Measurements from ENCODE around the gene R3HDM1.

R3HDM1 gene

DNA sequence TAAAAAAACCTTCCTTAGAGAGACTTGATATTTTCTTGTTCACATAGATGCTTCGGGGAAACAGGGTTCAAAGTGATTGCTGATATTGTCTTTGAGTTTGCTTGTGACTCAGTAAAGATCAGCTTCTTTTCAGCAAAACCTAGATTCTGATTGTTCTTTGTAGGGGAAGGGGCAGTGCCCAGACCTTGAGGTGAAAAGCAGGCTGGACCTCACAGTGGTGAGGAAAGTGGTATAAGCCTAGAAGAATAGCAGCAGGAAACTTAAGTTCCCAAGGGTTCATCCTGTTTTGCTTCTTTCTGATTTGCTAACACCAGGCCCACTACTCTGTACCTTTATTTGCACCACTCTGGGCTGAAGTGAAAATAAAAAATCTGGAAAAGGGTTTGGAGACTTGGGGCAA is 231.2 kb downstream of the R3HDM1 start:
- TF ChIP-seq, protein P1, sequence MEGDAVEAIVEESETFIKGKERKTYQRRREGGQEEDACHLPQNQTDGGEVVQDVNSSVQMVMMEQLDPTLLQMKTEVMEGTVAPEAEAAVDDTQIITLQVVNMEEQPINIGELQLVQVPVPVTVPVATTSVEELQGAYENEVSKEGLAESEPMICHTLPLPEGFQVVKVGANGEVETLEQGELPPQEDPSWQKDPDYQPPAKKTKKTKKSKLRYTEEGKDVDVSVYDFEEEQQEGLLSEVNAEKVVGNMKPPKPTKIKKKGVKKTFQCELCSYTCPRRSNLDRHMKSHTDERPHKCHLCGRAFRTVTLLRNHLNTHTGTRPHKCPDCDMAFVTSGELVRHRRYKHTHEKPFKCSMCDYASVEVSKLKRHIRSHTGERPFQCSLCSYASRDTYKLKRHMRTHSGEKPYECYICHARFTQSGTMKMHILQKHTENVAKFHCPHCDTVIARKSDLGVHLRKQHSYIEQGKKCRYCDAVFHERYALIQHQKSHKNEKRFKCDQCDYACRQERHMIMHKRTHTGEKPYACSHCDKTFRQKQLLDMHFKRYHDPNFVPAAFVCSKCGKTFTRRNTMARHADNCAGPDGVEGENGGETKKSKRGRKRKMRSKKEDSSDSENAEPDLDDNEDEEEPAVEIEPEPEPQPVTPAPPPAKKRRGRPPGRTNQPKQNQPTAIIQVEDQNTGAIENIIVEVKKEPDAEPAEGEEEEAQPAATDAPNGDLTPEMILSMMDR (IDR thresholded peaks at IDR 0.05; ENCODE audit: low read depth, low read length, missing control alignments) = no peak
- no peak overlapping the region for H3K4me3 ChIP-seq (replicated peaks; ENCODE audit: low read depth, low read length)
- DNase-seq (ENCODE audit: extremely low read depth, low read depth) = no peak

DNA sequence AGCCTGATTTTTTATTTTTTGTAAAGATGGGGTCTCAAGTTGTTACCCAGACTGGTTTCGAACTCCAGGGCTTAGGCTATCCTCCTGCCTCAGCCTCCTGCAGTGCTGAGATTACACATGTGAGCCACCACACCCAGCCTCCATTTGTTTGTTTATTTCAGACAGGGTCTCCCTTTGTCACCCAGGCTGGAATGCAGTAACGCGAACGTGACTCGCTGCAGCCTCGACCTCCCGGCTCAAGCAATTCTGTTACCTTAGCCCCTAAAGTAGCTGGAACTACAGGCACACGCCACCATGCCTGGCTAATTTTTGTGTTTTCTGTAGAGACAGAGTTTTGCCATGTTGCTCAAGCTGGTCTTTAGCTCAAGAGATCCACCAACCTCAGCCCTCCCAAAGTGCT is 237.6 kb downstream of the R3HDM1 start:
- H3K4me3 ChIP-seq (replicated peaks; ENCODE audit: low read depth, low read length) = no peak overlapping the region
- TF ChIP-seq, protein P1 (IDR thresholded peaks at IDR 0.05; ENCODE audit: low read depth, low read length, missing control alignments) = no peak
- DNase-seq (ENCODE audit: extremely low read depth, low read depth) = no peak

DNA sequence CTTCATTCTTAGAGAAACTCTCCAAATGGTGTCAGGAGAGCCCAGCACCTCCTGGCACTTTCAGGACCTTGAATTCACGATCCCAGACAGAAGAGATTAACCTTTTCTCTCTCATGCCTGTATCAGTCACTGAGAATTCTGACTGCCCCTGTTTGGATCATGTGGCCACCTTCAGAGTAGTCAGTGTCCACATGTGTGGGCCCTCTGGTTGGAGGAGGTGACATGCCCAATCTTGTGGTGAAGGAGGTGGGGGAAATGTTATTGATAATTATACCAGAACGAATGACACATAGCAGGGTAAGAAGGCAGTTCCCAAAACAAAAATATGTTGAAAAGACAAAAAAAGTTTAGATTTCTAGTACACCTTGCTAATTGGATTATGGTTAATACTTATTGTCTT is 242.0 kb downstream of the R3HDM1 start:
- H3K4me3 ChIP-seq (replicated peaks; ENCODE audit: low read depth, low read length) = no peak overlapping the region
- TF ChIP-seq, protein P1 (IDR thresholded peaks at IDR 0.05; ENCODE audit: low read depth, low read length, missing control alignments) = no peak
- no peak for DNase-seq (ENCODE audit: extremely low read depth, low read depth)

DNA sequence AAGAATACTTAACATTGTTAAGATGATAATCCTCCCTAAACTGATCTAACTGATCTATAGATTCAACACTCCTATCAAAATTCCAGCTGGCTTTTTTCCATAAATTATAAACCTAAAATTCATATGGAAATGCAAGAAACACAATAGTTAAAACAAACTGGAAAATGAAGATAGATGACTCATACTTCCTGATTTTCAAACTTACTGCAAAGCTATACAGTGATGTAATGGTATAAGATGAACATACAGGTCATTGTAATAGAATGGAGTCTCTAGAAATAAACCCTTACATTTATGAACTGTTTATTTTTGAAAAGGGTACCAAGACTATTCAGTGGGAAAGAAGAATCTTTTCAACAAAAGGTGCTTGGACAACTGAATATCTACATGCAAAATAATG is 242.6 kb downstream of the R3HDM1 start:
- no peak overlapping the region for H3K4me3 ChIP-seq (replicated peaks; ENCODE audit: low read depth, low read length)
- DNase-seq (ENCODE audit: extremely low read depth, low read depth) = no peak
- TF ChIP-seq, protein P1 (IDR thresholded peaks at IDR 0.05; ENCODE audit: low read depth, low read length, missing control alignments) = no peak
